Panc1 (cell line): ENCODE data around the gene DAPK2.

Experiments used
- CTCF ChIP-seq: fragments of 450-650 bp; IDR thresholded peaks from 2 replicates; pipeline ENCODE4 v1.5.1; 2017; ENCODE audit warnings: mild to moderate bottlenecking
- POLR2AphosphoS5 ChIP-seq: IDR thresholded peaks from 2 replicates; pipeline ENCODE4 v1.6.1; 2012; ENCODE audit warnings: mild to moderate bottlenecking, low read depth, low read length, moderate library complexity
- TCF7L2 ChIP-seq: IDR thresholded peaks from 2 replicates; pipeline ENCODE4 v1.6.1; 2011; ENCODE audit warnings: mild to moderate bottlenecking, low read depth, low read length, inconsistent platforms

GRCh38 chr15:64017591-64018163, 28.6 kb downstream of the DAPK2 start:
- TF ChIP-seq CTCF (no peak), POLR2AphosphoS5 (no peak), TCF7L2 (no peak)
